ENCODE measurements around the gene HOXA13. TPM values are rescaled to one million over a fixed set of nuclear protein-coding genes. Genes with fewer than 3 reads are reported as not detected.

Gene HOXA13
- total RNA-seq, 4 donors from 2014 or later: not detected

DNA sequence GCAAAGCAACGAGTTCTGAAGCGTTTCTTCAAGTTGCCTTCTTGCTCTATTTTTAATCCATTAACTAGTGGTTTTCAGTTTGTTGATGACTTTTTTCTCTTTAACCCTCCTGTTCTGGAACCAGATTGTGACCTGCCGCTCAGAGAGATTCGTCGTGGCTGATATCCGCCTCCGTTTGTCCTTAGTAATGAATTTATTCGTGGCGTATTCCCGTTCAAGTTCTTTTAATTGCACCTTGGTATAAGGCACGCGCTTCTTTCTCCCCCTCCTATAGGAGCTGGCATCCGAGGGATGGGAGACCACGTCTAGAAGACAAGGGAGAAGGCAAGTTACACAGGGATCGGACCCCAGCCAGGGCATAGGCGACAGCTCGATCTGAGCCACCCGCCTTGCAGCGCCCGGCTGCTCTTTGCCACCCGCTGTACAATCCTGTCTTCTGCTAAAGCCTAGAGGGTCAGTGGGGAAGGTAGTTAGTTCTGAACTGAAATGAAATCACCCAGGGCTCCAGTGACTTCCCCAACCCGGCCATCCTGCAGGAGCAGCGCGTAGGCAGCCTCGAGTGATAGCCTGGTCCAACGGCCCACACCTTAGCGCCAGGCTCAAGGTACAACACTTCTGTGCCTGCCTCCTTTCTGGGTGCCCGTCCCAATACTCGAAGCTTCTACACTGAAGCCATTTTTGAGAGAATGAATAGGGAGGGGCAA is 1.6 kb downstream of the HOXA13 start:
- H3K4me3 ChIP-seq: no peak overlapping the region
- peaks cover 0 to 88% of the 10 kb centered on the region in 2 donors for H3K27me3 ChIP-seq
- H3K36me3 ChIP-seq: no peaks in the 10 kb centered on the region
- DNase-seq: peak in 1 of 3 donors; percentile 50
- H3K27ac ChIP-seq: no peak overlapping the region
- TF ChIP-seq, protein P1, sequence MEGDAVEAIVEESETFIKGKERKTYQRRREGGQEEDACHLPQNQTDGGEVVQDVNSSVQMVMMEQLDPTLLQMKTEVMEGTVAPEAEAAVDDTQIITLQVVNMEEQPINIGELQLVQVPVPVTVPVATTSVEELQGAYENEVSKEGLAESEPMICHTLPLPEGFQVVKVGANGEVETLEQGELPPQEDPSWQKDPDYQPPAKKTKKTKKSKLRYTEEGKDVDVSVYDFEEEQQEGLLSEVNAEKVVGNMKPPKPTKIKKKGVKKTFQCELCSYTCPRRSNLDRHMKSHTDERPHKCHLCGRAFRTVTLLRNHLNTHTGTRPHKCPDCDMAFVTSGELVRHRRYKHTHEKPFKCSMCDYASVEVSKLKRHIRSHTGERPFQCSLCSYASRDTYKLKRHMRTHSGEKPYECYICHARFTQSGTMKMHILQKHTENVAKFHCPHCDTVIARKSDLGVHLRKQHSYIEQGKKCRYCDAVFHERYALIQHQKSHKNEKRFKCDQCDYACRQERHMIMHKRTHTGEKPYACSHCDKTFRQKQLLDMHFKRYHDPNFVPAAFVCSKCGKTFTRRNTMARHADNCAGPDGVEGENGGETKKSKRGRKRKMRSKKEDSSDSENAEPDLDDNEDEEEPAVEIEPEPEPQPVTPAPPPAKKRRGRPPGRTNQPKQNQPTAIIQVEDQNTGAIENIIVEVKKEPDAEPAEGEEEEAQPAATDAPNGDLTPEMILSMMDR (IDR thresholded peaks at IDR 0.05): no peak
- no peak for TF ChIP-seq POLR2A (IDR thresholded peaks at IDR 0.05)
- H3K9me3 ChIP-seq: peaks cover 0 to 6% (median 0%) of the 10 kb centered on the region in 4 donors
- H3K4me1 ChIP-seq: peaks cover 4 to 33% (median 14%) of the 10 kb centered on the region in 4 donors

DNA sequence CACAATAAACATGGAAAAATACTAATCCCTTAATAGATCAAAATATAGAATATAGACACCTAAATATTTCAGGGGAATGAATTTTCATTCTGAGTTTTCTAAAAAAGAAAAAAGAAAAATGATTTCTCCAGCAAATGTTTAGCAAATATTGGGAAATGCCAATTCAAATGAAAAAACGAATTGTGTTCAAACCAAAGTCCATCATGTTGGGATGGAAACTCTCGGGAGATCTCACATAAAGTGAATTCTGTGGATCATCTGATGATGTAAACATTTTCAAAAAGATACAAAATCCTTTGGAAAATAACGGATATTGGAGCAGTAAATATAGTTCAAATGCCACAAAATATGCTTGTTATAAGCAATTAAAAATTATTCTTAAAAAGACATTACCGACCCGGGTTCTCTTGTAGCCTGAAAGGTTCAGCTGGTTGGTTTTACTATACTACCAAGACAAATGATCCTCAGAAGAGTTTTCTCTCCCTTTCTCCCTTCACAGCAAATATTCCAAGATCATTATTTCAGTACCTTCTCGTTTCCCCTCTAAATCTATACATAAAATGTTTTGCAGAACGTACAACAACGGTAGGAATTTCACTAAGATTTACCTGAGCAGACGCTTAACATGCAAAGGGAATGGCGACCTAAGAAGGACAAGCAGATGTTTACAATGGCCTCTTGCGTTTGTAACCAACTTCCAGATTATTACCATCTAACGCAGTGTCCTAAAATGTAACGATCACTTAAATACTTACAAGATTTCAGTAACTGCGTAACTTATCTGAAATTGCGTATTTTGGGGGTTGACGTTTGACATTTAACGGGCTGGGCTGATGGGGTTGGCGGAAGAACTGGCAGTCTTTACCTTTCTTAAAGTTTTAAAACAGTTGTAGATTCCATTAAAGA is 2.5 kb downstream of the HOXA13 start:
- H3K4me1 ChIP-seq: peaks cover 6 to 42% (median 23%) of the 10 kb centered on the region in 4 donors
- peaks cover 0 to 88% of the 10 kb centered on the region in 2 donors for H3K27me3 ChIP-seq
- no peak overlapping the region for H3K27ac ChIP-seq
- H3K9me3 ChIP-seq: peaks cover 0 to 6% (median 0%) of the 10 kb centered on the region in 4 donors
- no peak for DNase-seq
- H3K36me3 ChIP-seq: no peaks in the 10 kb centered on the region
- TF ChIP-seq, protein P1 (IDR thresholded peaks at IDR 0.05): no peak
- no peak for TF ChIP-seq POLR2A (IDR thresholded peaks at IDR 0.05)
- H3K4me3 ChIP-seq: no peak overlapping the region

DNA sequence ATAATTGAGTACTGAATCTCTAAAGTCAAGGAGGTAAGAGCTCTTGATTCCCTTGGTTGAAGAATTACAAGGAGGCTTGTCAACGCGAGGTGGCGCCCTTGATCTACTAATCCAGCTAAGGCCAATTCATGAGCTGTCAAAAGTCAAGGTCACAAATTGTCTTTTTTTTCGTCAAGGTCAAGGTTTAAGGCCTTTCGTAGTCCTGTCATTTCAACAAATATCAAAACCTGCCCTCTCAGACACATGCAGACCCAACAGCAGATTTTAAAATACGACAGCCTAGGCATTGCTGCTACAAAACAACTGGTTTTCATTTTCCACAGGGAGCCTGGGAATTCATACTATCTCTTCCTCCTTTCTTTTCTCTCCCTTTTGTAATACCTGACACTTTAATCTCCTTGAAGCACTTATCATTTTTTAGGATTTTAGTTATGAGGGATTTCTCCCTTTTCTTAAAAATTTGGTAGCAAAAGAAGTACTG is 3.6 kb downstream of the HOXA13 start:
- DNase-seq: peak; percentile 82 to 95 (median 87)
- Histone ChIP-seq H3K36me3 (no peaks in the 10 kb centered on the region), H3K9me3 (peaks cover 0 to 6% (median 0%) of the 10 kb centered on the region in 4 donors), H3K27ac (no peak overlapping the region), H3K4me3 (no peak overlapping the region), H3K4me1 (peaks cover 8 to 45% (median 25%) of the 10 kb centered on the region in 4 donors), H3K27me3 (peaks cover 0 to 88% of the 10 kb centered on the region in 2 donors)
- no peak for TF ChIP-seq POLR2A (IDR thresholded peaks at IDR 0.05)
- TF ChIP-seq, protein P1 (IDR thresholded peaks at IDR 0.05): peak; percentile 14 to 87 (median 76)

DNA sequence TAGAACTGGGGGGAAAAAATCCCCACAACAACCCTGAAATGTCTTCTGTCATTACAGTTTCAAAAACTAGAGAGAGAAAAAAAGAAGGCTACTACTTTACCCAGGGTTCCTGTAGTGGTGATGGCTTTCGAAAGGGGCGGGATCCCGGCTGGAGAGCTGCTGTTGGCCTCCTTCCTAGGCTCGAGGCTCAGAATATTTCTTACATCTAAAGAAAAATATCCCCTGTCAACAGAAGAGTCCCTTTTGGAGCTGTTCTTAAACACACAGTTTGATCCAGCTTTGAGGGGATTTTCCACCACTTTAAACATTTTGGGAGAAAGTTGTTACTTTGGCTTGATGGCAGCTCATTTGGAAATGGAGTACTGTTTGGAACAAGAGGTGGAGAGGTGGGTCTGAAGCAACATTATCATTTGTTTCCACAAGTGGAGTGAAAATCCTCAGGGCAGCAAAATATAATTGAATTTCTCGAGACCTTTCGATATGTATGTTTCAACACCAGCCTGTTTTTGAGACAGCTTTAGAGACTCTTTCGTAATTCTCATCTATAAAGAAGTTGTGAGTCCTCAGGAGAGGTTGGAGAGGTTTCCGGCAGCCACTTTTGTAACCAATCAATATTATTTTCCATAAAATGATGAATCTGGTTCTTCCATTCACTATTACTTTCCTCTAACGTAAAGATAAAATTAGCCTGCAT is 5.1 kb downstream of the HOXA13 start:
- Histone ChIP-seq H3K9me3 (peaks cover 0 to 6% (median 0%) of the 10 kb centered on the region in 4 donors), H3K27ac (no peak overlapping the region), H3K4me3 (no peak overlapping the region), H3K4me1 (peaks cover 8 to 30% (median 15%) of the 10 kb centered on the region in 4 donors), H3K27me3 (peaks cover 0 to 88% of the 10 kb centered on the region in 2 donors), H3K36me3 (no peaks in the 10 kb centered on the region)
- TF ChIP-seq, protein P1 (IDR thresholded peaks at IDR 0.05): no peak
- no peak for TF ChIP-seq POLR2A (IDR thresholded peaks at IDR 0.05)
- DNase-seq: no peak

DNA sequence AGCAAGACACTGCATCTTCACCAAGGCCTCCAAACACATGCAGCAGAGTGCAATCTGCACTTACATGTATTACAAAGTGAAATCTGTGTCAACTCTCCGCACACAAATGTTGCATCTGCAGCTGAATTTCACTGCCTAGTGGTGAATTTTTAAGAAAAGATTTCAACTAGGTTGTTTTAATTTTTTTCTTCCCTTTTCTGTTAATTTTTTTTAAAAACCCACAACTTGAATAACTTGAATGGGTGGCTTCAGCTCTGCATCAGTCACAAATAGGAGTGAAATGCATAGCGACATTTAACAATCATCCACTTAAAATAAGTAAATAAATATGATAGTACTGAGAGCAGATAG is 5.9 kb downstream of the HOXA13 start:
- no peak for DNase-seq
- peaks cover 0 to 1% (median 0%) of the 10 kb centered on the region in 4 donors for H3K9me3 ChIP-seq
- peaks cover 6 to 28% (median 14%) of the 10 kb centered on the region in 4 donors for H3K4me1 ChIP-seq
- no peak overlapping the region for H3K27ac ChIP-seq
- no peak overlapping the region for H3K4me3 ChIP-seq
- no peaks in the 10 kb centered on the region for H3K36me3 ChIP-seq
- peaks cover 3 to 90% of the 10 kb centered on the region in 2 donors for H3K27me3 ChIP-seq
- TF ChIP-seq POLR2A (IDR thresholded peaks at IDR 0.05): no peak
- TF ChIP-seq, protein P1 (IDR thresholded peaks at IDR 0.05): no peak

All from Peyer's patch (tissue), 4 donors.